ENCODE measurements around the gene TCF15.

DNA sequence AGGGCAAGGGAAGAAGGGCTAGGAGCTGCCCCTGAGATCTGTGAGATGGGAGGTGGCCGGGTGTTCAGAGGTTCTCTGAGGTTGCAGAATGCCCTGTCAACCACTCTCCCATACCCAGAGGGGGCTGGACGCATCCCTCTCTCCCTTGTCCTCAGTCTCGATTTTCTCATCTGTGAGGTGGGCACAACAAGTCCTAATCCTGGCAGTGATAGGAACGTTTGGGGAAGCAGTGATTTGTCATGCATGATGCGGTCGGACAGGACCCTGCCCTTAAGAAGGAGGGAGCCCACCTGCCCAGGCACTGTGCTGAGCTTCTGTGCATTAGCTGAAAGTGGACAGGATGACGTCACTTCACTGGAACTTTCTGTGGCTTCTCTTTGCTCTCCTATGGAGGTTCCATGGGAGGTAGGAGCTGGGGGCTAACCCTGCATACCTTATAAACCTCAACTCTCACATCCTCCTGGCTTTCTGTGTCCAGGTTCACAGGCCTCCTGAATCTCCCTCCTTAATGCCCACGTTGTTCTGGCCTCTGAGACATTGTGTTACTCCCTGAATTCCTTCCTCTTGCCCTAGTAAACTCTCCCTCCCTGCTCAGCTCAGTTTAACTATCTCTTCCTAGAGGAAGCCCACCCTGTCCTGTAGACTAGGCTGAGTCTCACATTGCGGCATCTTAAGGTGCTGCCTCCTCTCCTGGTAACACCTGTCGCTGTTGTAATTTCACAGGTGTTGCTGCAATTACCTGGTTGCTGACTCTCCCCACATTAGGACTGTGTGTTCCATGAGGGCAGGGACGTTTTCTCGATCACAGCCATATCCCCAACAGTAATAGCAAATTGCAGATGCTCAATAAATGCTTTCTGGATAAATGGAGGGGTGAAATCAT, 36.5 kb downstream of the TCF15 start:
- TF ChIP-seq, protein P1, sequence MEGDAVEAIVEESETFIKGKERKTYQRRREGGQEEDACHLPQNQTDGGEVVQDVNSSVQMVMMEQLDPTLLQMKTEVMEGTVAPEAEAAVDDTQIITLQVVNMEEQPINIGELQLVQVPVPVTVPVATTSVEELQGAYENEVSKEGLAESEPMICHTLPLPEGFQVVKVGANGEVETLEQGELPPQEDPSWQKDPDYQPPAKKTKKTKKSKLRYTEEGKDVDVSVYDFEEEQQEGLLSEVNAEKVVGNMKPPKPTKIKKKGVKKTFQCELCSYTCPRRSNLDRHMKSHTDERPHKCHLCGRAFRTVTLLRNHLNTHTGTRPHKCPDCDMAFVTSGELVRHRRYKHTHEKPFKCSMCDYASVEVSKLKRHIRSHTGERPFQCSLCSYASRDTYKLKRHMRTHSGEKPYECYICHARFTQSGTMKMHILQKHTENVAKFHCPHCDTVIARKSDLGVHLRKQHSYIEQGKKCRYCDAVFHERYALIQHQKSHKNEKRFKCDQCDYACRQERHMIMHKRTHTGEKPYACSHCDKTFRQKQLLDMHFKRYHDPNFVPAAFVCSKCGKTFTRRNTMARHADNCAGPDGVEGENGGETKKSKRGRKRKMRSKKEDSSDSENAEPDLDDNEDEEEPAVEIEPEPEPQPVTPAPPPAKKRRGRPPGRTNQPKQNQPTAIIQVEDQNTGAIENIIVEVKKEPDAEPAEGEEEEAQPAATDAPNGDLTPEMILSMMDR (IDR thresholded peaks at IDR 0.05 in 4 of 5, conservative IDR thresholded peaks at IDR 0.05 in 1 of 5): no peak
- TF ChIP-seq POLR2A (IDR thresholded peaks at IDR 0.05): no peak

All from gastrocnemius medialis (tissue), 4 donors.